22Rv1 (cell line): ENCODE data around the gene CEP170B.

Experiments
- CTCF ChIP-seq: fragments of 450-650 bp; IDR thresholded peaks from 2 replicates; pipeline ENCODE4 v1.5.1; 2017; ENCODE audit warnings: mild to moderate bottlenecking
- ZFX ChIP-seq: fragments of 450-650 bp; IDR thresholded peaks from 2 replicates; pipeline ENCODE4 v1.6.1; 2017; ENCODE audit warnings: antibody characterized with exemption, borderline replicate concordance

- no peak for TF ChIP-seq CTCF
- no peak for TF ChIP-seq ZFX
These were observed 74.8 kb downstream of the CEP170B start for GRCh38 chr14:104939666-104940410.
